HL-60 (cell line): ENCODE data around the gene BLOC1S5.

ENCODE experiments used
- GABPA ChIP-seq: IDR thresholded peaks from 2 replicates; pipeline ENCODE4 v1.6.1; 2012; ENCODE audit warnings: low read depth
- POLR2AphosphoS5 ChIP-seq: IDR thresholded peaks from 2 replicates; pipeline ENCODE4 v1.6.1; 2012; ENCODE audit warnings: low read depth
- TF ChIP-seq, protein P1 (sequence below): IDR thresholded peaks from one replicate; pipeline ENCODE4 v1.5.1; 2011; ENCODE audit warnings: low read length, control low read depth, inconsistent platforms; ENCODE audit not compliant: insufficient read depth
- TF ChIP-seq, protein P2 (sequence below): IDR thresholded peaks from 2 replicates; pipeline ENCODE4 v1.6.1; 2012; ENCODE audit warnings: low read depth; ENCODE audit not compliant: insufficient replicate concordance

DNA sequence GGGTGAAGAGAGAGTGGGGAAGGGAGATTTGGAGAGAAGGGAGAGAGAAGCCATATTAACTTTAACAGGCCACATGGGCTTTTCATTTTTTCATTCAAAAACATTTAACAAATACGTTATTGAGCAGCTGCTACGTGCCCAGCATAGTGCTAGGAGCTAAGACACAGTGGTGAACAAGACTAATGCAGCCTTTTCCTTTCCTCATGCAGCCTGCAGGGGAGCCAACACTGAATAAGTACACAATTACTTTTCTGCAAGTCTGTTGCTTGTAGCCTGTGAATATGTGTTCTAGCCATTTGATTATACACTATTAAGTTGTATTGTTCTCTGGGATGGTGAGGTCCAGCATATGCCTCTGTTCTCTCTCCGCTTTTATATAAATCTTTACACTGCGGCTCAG, 1.9 kb upstream of the BLOC1S5 start:
- TF ChIP-seq, protein P1, sequence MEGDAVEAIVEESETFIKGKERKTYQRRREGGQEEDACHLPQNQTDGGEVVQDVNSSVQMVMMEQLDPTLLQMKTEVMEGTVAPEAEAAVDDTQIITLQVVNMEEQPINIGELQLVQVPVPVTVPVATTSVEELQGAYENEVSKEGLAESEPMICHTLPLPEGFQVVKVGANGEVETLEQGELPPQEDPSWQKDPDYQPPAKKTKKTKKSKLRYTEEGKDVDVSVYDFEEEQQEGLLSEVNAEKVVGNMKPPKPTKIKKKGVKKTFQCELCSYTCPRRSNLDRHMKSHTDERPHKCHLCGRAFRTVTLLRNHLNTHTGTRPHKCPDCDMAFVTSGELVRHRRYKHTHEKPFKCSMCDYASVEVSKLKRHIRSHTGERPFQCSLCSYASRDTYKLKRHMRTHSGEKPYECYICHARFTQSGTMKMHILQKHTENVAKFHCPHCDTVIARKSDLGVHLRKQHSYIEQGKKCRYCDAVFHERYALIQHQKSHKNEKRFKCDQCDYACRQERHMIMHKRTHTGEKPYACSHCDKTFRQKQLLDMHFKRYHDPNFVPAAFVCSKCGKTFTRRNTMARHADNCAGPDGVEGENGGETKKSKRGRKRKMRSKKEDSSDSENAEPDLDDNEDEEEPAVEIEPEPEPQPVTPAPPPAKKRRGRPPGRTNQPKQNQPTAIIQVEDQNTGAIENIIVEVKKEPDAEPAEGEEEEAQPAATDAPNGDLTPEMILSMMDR: no peak
- TF ChIP-seq, protein P2, sequence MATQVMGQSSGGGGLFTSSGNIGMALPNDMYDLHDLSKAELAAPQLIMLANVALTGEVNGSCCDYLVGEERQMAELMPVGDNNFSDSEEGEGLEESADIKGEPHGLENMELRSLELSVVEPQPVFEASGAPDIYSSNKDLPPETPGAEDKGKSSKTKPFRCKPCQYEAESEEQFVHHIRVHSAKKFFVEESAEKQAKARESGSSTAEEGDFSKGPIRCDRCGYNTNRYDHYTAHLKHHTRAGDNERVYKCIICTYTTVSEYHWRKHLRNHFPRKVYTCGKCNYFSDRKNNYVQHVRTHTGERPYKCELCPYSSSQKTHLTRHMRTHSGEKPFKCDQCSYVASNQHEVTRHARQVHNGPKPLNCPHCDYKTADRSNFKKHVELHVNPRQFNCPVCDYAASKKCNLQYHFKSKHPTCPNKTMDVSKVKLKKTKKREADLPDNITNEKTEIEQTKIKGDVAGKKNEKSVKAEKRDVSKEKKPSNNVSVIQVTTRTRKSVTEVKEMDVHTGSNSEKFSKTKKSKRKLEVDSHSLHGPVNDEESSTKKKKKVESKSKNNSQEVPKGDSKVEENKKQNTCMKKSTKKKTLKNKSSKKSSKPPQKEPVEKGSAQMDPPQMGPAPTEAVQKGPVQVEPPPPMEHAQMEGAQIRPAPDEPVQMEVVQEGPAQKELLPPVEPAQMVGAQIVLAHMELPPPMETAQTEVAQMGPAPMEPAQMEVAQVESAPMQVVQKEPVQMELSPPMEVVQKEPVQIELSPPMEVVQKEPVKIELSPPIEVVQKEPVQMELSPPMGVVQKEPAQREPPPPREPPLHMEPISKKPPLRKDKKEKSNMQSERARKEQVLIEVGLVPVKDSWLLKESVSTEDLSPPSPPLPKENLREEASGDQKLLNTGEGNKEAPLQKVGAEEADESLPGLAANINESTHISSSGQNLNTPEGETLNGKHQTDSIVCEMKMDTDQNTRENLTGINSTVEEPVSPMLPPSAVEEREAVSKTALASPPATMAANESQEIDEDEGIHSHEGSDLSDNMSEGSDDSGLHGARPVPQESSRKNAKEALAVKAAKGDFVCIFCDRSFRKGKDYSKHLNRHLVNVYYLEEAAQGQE: no peak
- TF ChIP-seq POLR2AphosphoS5: no peak
- TF ChIP-seq GABPA: no peak
